ENCODE measurements around the gene MRPL20.

DNA sequence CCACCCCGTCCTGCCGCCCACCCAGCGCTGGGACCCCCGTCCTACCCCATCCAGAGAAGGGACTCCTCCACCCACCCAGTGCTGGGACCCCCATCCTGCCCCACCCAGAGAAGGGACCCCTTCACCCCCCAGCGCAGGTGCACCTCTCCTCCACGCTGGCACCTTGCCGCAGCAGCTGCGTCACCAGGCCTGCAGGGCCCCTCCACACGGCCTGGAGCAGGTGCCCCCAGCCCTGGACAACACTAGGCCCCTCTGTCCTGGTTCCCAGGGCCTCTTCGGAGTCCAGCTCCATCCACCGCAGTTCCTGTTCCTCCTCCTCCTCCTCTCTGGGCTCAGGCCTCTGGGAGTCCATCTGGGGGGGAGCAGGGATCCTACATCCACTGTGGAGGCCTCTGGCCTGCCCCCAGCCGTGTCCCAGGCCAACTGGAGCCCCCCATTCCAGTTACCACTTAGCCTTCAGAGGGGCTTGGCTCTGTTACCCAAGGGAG is 13.6 kb upstream of the MRPL20 start:
- TF ChIP-seq, protein P1, sequence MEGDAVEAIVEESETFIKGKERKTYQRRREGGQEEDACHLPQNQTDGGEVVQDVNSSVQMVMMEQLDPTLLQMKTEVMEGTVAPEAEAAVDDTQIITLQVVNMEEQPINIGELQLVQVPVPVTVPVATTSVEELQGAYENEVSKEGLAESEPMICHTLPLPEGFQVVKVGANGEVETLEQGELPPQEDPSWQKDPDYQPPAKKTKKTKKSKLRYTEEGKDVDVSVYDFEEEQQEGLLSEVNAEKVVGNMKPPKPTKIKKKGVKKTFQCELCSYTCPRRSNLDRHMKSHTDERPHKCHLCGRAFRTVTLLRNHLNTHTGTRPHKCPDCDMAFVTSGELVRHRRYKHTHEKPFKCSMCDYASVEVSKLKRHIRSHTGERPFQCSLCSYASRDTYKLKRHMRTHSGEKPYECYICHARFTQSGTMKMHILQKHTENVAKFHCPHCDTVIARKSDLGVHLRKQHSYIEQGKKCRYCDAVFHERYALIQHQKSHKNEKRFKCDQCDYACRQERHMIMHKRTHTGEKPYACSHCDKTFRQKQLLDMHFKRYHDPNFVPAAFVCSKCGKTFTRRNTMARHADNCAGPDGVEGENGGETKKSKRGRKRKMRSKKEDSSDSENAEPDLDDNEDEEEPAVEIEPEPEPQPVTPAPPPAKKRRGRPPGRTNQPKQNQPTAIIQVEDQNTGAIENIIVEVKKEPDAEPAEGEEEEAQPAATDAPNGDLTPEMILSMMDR (IDR thresholded peaks at IDR 0.05; ENCODE audit: low read length) = no peak
- TF ChIP-seq EZH2 (IDR thresholded peaks at IDR 0.05; ENCODE audit: borderline replicate concordance, low read length) = no peak

All from OCI-LY1 (cell line).